KG1 (cell line): ENCODE data around the gene DHRS13.
"Not testable (repeated sequence)": the region's sequence is repeated elsewhere in the genome, so short reads cannot be mapped to it uniquely, and the experiment has no call there.

Experiments used
- DNase-seq: peaks from one replicate; lab custom pipeline; 2025; lab: John Stamatoyannopoulos, UW

The DHRS13 gene

DNA sequence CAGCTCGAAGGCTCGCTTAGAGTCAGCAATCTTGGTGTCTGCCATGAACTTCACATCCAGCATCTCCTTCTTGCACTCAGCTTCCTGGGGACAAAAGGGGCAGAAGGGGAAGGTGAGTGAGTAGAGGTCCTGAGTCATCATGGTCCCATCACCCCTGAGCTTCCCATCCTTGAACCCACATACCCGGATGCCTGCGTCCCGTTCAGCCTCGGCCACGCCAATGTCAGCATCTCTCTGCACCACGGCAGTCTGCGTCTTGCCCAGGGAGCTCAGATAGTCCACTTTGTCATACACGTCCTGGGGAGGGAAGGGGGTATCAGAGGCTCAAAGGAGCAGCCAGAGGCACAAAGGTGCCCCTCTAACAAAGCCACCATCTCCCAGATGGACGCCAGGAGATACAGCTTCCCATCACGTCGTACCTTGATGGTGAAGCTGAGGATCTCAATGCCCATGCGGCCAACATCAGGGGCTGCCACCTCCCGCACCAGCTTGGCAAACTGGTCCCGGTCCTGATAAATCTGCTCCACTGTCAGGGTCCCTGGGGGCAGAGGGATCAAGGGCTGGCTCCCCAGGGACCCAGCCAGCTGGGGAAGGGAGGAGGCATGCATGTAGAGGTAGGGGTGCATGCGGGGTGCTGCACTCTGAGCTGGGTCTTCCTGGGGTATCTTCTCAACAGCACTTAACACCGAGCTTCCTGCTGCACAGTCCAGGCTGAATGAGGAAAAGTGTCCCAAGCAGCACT, 20.6 kb downstream of the DHRS13 start:
- no peak for DNase-seq

DNA sequence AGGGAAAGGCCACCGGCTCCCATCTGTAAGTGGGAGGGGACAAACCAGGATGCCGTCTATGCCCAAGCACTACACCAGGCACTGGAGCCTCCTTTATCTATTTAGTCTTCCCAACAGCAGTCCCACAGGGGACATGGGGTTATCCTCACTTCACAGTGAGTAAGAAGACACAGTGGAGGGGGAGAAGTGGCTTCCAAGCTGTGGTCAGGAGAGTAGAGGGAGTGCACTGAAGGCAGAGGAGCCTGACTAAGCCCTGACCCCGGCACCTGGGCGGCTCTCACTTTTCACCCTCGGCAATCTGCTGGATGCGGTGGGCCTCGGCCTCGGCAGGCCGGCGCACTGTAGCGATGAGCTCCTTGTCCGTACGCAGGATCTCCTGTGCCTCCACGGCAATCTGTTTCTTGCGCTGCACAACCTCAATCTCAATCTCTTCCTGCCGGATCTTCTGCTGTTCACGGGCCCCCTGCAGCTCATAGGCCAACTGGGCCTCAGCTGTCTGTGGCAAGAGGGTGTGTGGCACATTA, 21.3 kb downstream of the DHRS13 start:
- no peak for DNase-seq

DNA sequence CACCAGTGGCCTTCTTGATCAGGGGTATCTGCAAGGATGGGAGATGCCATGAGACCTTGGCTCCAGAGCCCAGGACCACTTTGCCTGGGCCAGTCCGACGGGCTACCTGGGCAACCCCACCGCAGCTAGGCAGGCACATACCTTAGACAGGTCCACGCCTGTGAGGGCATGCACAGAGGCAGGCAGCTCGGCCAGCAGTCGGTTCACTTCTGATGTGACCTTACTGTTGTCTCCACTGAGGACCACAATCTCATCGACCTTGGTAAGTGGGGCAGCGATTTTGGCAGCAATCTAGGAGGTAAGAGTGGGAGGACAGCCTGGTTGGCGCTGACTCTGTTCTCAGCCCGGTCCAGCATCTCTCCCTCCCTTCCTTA, 22.3 kb downstream of the DHRS13 start:
- no peak for DNase-seq

DNA sequence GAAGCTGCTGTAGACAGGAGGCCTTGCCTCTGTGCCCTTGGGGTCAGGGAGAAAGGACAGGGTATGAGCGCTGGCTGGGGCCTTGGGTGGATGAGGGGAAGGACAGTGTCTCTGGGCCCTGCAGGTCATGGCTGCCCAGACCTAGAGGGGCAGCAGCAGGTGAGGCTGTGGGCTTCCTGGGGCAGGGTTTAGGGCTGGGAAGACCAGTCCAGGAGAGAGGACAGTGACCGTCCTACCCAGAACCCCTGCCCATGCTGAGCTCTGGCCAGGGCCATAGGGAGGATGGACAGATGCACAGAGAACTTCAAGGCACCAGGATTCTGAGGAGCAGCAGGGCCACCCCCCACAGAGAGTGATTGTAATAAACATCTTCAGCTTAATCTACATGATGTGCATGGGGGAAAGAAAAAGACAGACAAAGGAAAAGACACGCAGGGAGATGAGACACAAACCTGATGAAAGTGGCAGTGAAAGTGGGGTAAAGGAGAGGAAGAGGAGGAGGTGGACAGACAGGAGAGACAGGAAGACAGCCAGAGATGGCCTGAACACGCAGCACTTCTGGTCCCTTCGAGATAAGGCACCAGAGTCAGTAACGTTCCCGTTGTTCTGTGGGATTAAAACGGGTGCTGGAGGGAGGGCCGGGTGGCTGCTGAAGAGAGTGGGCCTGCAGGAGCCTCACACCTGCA, 22.9 kb downstream of the DHRS13 start:
- DNase-seq, result no peak

DNA sequence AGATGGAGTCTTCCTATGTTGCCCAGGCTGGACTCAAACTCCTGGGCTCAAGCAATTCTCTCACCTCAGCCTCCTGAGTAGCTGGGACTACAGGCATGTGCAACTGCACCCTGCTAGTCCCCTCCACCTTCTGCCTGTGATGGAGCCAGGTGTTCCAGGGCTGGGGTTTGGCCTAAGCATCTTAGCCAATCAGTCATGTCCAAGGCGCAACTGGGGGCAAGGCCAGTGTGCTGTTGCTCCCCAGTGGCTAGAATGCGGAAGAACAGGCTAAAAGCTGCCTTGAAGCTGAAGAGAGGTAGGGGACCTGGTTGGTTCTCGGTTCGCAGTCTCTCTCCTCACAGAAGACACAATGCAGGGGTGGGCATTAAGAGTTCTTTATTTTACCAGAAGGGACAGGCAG, 23.9 kb downstream of the DHRS13 start:
- DNase-seq, result no peak

DNA sequence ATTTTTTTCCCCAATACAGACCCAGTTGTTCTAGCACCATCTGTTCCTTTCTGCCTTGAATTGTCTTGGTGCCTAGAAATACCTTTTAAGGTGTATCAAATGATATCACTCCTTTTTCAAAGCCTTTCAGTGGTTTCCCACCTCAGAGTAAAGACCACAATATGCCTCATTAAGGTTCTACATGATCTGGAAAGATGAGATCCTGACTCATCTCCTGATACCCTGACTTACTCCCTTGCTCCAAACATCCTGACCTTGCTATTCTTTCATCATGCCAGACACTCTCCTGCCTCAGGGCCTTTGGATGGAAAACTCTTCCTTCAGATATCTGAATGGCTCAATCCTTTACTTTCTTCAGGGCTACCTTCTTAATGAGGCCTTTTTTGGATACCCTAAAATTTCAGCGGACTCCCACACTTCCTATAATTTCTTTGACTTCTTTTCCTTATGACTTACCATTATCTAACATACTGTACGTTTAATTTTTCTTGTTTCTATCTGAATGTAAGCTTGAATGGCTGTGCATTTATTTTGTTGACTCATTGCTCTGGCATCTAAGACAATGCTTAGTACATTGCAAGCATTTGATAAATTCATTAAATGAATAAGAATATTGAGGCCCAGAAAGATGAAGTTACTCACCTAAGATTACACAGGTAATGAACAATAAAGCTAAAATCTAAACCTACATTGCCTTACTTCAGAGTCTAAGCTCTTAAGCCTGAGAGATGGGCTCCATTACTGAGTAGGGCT, 24.5 kb downstream of the DHRS13 start:
- DNase-seq, result no peak

DNA sequence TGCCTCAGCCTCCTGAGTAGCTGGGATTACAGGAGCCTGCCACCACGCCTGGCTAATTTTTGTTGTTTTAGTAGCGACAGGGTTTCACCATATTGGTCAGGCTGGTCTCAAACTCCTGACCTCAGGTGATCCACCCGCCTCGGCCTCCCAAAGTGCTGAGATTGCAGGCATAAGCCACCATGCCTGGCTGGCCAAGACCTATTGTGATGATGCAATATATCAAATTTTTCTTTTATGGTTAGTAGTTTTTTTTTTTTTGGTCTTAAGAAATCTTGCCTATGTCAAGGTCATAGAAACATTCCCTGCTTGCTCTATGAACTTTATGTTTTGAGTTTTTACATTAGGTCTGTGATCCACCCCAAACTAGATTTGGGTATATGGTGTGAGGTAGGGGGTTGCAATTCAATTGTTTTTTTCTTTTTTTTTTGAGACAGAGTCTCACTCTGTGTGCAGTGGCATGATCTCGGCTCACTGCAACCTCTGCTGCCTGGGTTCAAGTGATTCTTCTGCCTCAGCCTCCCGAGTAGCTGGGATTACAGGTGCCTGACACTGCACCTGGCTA, 25.6 kb downstream of the DHRS13 start:
- DNase-seq, result not testable (repeated sequence)

DNA sequence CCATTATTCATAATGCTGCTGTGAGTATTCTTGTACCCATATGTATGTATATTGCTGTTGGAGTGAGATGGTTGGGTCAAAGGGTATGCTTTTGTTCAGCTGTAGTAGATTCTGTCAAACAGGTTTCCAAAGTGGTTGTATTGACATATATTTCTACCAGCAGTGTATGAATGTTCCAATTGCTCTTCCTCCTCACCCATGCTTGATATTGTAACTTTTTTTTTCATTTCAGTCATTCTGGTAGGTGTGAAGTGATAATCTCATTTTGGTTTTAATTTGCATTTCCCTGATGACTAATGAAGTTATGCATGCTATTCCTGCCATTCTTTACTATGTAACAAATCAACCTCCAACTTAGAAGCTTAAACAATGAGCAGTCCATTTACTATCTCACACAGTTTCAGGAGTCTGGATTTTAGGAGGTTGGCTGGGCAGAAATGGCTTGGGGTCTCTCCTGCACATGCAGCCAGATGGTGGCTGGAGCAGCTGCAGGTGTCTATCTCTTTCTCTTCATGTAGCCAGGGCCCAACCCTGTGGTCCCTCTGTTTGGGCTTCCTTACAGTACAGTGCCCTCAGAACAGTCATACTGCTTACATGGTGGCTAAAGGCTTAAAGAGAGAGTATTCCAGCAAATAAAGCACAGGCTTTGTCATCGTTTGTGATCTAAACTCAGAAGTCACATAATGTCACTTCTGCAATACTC, 26.9 kb downstream of the DHRS13 start:
- no peak for DNase-seq

DNA sequence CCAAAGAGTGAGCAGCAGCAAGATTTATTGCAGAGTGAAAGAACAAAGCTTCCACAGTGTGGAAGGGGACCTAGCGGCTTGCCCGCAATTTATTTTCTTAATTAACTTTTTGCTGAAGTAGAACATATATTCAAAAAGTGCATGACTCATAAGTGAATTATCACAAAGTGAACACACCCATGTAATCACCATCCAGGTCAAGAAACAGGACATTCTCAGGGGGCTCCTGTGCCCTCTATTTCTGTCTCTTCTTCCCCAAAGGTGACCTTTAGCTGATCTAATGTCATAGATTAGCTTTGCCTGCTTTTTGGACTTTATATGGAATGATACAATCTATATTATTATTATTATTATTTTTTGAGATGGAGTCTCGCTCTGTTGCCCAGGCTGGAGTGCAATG, 28.1 kb downstream of the DHRS13 start:
- DNase-seq, result no peak

DNA sequence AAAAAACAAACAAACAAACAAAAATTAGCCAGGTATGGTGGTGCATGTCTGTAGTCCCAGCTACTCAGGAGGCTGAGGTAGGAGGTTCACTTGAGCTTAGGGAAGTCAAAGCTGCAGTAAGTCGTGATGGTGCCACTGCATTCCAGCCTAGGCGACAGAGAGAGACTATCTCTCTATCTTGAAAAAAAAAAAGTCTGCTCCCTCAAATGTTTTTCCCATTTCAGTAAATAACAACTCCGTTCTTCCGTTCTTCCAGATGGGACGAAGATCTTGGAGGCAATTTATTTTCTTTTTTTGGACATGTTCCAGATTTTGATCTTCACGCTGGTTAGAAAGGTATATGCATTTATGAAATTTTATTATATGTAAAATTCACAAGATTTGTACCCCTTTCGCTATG, 29.0 kb downstream of the DHRS13 start:
- DNase-seq, result no peak

DNA sequence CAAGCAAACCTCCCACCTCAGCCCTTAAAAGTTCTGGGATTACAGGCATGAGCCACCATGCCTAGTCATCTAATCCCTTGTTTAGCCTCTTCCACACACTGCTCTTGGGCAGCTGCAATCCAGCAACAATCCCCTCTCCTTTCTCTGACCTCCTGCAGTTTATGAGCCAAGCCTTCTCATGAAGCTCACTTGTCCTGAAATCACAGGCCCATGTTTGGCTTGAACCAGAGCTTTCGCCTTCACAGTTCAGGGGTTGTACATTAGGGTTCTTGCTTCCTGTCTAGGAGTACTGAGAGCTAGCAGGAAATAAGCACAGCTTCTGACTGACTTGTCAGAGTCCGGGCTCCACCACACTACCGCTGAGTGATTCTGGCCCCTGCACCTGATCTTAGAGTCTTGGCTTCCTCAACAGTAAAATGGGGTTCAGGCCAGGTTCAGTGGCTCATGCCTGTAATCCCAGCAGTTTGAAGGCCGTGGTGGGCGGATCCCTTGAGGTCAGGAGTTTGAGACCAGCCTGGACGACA, 31.8 kb downstream of the DHRS13 start:
- DNase-seq, result no peak

DNA sequence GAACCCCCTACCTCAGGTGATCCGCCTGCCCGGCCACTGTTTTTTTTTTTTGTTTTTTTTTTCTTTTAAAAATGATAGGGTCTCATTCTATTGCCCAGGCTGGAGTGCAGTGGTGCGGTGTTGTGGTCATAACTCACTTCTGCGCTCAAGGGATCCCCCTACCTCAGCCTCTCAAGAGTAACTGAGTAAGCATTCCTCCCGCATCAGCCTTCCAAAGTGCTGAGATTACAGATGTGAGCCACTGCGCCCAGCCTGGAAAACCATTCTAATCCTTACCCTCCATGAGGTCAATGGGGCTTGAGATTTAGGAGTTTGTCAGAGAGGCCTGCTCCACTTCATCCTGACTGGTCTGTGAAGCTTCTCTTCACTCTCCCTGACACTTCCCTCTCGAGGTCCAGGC, 35.6 kb downstream of the DHRS13 start:
- DNase-seq, result no peak

DNA sequence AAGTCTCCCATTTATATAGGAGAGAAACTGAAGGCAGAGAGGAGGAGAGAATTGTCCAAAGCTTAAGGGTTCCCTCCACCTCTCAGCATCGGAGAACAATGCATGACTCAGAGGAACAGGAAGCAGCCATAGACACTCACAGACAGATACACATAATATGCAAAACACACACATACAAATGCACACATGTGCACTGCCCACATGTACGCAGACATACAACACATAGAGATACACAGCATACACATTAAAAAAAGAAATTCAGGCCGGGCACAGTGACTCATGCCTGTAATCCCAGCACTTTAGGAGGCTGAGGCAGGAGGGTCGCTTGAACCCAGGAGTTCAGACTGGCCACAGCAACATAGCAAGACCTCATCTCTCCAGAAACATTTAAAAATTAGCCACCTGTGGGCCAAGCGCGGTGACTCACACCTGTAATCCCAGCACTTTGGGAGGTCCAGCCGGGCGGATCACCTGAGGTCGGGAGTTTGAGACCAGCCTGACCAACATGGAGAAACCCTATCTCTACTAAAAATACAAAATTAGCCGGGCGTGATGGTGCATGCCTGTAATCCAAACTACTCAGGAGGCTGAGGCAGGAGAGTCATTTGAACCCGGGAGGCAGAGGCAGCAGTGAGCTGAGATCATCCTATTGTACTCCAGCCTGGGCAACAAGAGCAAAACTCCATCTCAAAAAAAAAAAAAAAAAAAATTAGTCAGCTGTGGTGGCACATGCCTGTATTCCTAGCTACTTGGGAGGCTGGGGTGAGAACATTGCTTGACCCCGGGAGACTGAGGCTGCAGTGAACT, 36.7 kb downstream of the DHRS13 start:
- no peak for DNase-seq

DNA sequence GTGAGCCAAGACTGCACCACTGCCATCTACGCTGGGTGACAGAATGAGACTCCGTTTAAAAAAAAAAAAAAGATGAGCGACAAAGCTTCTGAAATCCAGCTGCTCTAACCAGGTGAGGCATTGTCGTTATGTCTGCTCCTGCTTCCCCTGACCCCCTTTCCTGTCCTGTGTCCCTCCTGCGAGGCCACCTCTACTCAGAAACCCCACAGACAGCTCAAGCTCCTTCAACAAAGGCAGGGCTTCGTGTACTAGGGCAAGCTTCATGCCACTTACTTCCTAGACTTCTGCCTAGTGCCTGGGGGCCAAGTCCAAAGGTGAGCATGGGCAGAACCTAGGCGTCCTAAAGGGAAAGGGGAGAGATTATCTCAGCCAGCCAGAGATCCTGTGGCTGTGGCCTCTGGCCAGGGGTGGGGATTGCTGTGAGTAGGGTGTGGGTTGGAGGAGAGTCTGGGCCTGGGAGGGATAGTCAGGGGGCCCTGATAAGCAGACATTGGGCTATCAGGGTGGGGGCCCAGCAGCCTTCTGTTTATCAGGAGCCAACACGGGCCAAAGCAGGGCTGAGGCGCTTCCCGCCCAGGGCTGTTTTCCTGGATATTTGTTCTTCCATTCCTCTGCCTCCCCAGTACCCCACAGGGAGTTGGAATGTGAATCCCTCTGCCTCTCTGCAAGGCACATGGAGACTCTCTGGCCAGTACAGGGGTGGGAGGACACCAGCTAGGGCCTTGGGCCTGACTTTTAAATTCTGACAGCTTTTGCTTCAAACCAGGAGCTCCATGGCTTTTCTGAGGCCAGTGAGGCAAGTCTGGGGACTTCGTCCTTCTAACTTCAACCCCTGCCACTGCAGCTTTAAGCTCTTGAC, 37.7 kb downstream of the DHRS13 start:
- no peak for DNase-seq

DNA sequence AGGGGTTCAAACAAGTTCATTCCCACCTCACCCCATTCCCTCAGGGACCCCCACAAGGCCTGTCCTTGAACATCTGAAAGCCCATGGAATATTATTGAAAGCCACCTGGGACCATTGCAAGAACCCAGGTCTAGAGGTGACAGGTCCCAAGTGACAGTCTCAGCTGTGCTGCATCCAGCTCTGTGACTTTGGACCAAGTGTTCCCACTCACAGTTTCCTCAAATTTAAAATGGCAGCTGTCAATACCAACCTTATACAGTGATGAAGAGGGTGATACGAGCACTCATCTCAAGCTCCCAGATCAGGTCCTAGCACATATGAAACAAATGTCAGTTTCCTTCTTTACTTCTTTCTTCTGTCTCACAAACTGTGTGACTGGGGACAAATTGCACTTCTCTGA, 38.9 kb downstream of the DHRS13 start:
- no peak for DNase-seq

DNA sequence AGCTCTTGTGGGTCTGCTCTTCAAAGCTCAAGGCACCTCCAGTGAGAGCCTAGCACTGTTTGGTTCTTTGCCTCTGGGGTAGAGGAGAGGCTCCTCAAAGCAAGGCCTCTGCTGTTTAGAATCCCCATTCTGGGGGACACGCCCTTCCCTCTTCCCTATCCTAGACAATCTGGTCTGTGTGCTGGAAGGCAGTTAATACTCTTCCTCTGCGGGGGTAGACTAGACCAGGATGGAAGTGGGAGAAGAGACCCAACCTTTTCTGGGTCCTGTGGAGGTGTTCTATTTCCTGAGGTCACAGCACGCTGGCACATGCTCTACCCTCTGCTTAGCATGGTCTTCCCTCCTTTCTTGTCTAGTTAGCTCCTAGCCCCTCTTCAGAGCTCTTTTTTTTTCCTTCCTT, 40.3 kb downstream of the DHRS13 start:
- no peak for DNase-seq

DNA sequence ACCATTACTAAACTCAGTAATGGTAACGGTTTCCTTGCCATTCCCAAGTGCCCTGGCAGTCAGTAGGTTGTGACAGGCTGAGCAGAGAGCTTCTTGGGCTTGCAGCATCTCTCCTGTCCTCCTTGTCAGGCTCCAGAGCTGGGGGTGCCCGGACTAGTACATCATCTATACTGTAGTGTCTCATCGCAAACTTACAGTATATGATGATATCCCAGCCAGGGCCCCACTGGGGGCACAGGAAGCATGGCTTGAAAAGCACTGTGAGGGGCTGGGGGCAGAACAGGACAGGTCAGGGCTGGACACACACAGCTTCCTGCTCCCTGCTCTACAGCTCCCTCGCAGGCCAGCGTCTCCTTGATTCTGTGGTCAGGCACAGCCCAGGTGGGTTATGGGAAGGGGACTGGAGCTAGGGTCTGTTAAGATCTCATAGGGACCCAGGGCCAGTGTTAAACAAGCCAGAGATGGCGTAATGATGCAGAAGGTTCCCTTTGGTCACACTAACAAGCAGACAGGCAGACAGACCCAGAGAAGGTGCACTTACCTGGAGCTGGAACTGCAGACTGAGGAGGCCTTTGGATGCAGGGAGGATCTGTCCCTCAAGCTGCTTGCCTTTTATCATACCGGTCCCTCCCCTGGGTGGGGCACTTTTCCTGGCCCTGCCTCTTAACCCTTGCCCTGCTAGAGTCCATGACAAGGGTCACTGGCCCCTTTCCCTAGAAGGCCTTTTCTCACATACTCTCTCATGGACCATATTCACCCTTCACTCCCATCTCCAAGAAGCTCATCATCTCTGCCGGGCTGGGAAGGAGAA, 41.3 kb downstream of the DHRS13 start:
- no peak for DNase-seq

DNA sequence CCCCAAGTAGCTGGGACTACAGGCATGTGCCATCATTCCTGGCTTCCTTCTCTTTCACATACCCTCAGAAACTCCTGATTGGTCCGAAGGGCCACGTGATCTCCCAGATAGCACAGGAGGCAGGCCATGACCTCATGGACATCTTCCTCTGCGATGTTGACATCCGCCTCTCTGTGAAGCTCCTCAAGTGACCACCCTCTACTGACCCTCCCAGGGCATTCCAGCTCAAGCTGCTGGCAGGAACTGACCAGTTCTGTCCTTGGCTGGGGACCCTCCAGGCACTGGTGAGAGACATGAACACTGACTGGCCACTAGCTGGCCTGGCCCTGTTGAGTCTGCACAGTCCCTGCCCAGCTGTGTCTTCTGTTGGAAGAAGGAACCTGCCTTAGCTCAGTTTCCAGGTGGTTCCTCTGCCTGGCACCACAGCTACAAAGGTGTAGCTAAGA, 42.5 kb downstream of the DHRS13 start:
- no peak for DNase-seq

DNA sequence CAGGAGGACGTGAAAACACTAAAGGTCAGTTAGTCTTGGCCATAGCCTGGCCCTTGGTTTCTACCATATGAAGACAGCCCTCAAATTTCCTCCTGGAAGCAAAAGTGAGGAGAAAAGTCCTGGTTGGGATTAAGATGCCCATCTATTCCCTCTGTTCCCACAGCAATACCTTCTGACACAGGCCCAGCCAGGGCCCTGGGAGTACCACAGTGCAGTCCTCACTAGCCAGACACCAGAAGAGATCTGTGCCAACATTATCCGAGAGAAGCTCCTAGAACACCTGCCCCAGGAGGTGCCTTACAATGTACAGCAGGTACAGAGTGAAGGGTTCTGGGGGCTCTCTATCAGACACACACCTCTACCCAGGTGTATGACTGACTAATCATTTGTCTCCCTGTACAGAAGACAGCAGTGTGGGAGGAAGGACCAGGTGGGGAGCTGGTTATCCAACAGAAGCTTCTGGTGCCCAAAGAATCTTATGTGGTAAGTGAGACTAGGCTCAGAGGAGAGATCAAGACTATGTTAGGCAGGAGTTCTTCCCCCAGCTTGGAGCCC, 44.0 kb downstream of the DHRS13 start:
- no peak for DNase-seq
